ENCODE measurements around the gene CRTC1. TPM values are rescaled to one million over a fixed set of nuclear protein-coding genes. Genes with fewer than 3 reads are reported as not detected.
A peak's percentile ranks its signal among the peaks of the same experiment; 100 is the strongest.

Gene CRTC1
- total RNA-seq, 4 donors from 2014 or later: 1.8 to 3.6 (median 2.1) TPM

- H3K4me1 ChIP-seq: peaks cover 0 to 51% (median 2%) of the 10 kb centered on the region in 3 donors
- DNase-seq: no peak
- TF ChIP-seq CTCF (IDR thresholded peaks at IDR 0.05): no peak
- no peaks in the 10 kb centered on the region for H3K27me3 ChIP-seq
- 20% methylated on average over 1 of the region's 12 CpGs; no CpG with 5 or more reads in 1 of the 2 donors for WGBS, 2 donors
- H3K9me3 ChIP-seq: no peaks in the 10 kb centered on the region
- intact Hi-C loops (cut with DNase I): no loop called here
- H3K4me3 ChIP-seq: no peak overlapping the region
- H3K36me3 ChIP-seq: peaks cover 8 to 64% (median 18%) of the 10 kb centered on the region in 3 donors
- peak overlapping the region in 3 of 4 donors; percentile 70 to 78 (median 76) for H3K27ac ChIP-seq
These were observed 17.2 kb upstream of the CRTC1 start for GRCh38 chr19:18666317-18666716.

GRCh38 chr19:18666784-18667183 is 16.7 kb upstream of the CRTC1 start:
- WGBS, 2 donors: 67% methylated on average over 3 of the region's 5 CpGs; no CpG with 5 or more reads in 1 of the 2 donors
- Histone ChIP-seq H3K4me1 (peaks cover 0 to 52% (median 5%) of the 10 kb centered on the region in 3 donors), H3K4me3 (no peak overlapping the region), H3K36me3 (peaks cover 8 to 64% (median 18%) of the 10 kb centered on the region in 3 donors), H3K27ac (peak overlapping the region in 3 of 4 donors; percentile 70 to 78 (median 76)), H3K9me3 (no peaks in the 10 kb centered on the region), H3K27me3 (no peaks in the 10 kb centered on the region)
- intact Hi-C loops (cut with DNase I): no loop called here
- no peak for DNase-seq
- TF ChIP-seq POLR2A (IDR thresholded peaks at IDR 0.05): no peak
- no peak for TF ChIP-seq CTCF (IDR thresholded peaks at IDR 0.05)

- Histone ChIP-seq H3K9me3 (no peaks in the 10 kb centered on the region), H3K27ac (no peak overlapping the region), H3K36me3 (peaks cover 8 to 64% (median 18%) of the 10 kb centered on the region in 3 donors), H3K27me3 (no peaks in the 10 kb centered on the region), H3K4me1 (peaks cover 5 to 56% (median 13%) of the 10 kb centered on the region in 3 donors), H3K4me3 (no peak overlapping the region)
- WGBS, 2 donors: 90 to 95% methylated on average over 4 to 32 of the region's 55 CpGs
- intact Hi-C loops (cut with DNase I): no loop called here
- no peak for DNase-seq
- TF ChIP-seq CTCF (IDR thresholded peaks at IDR 0.05): no peak
These were observed 15.8 kb upstream of the CRTC1 start for GRCh38 chr19:18667531-18668251.

GRCh38 chr19:18668252-18668631 is 15.2 kb upstream of the CRTC1 start:
- 91% methylated on average over 13 of the region's 38 CpGs; no CpG with 5 or more reads in 1 of the 2 donors for WGBS, 2 donors
- DNase-seq: no peak
- Histone ChIP-seq H3K4me3 (no peak overlapping the region), H3K36me3 (peaks cover 8 to 64% (median 18%) of the 10 kb centered on the region in 3 donors), H3K9me3 (no peaks in the 10 kb centered on the region), H3K4me1 (peaks cover 5 to 56% (median 13%) of the 10 kb centered on the region in 3 donors), H3K27me3 (no peaks in the 10 kb centered on the region), H3K27ac (no peak overlapping the region)
- TF ChIP-seq CTCF (IDR thresholded peaks at IDR 0.05) (no peak), POLR2A (IDR thresholded peaks at IDR 0.05) (no peak)
- intact Hi-C loops (cut with DNase I): no loop called here

- peaks cover 8 to 64% (median 18%) of the 10 kb centered on the region in 3 donors for H3K36me3 ChIP-seq
- peaks cover 5 to 49% (median 13%) of the 10 kb centered on the region in 3 donors for H3K4me1 ChIP-seq
- no peaks in the 10 kb centered on the region for H3K27me3 ChIP-seq
- H3K9me3 ChIP-seq: no peaks in the 10 kb centered on the region
- peak overlapping the region in 2 of 4 donors; percentile 52 to 70 for H3K27ac ChIP-seq
- WGBS, 2 donors: 90 to 95% methylated on average over 13 to 17 of the region's 58 CpGs
- H3K4me3 ChIP-seq: no peak overlapping the region
- DNase-seq: no peak
- intact Hi-C loops (cut with DNase I): no loop called here
- no peak for TF ChIP-seq POLR2A (IDR thresholded peaks at IDR 0.05)
- no peak for TF ChIP-seq CTCF (IDR thresholded peaks at IDR 0.05)
These were observed 14.5 kb upstream of the CRTC1 start for GRCh38 chr19:18668744-18669523.
